Stimulated activated CD4-positive, alpha-beta T cell treated with anti-CD3 and anti-CD28 coated beads, Interleukin-15, amount 100 ng/mL, for 48 hours (primary cell): ENCODE measurements around the gene OSBPL3.
"Not testable (repeated sequence)": the region's sequence is repeated elsewhere in the genome, so short reads cannot be mapped to it uniquely, and the experiment has no call there.

ENCODE experiments used
- DNase-seq, 2 donors: peaks; one replicate each; pipeline ENCODE4 v3.0.0-alpha.2; 2020; ENCODE audit warnings: low read depth in 2 of 2

OSBPL3 gene

GRCh38 chr7:24920451-24921361 lies 59.3 kb downstream of the OSBPL3 start:
- no peak for DNase-seq

DNA sequence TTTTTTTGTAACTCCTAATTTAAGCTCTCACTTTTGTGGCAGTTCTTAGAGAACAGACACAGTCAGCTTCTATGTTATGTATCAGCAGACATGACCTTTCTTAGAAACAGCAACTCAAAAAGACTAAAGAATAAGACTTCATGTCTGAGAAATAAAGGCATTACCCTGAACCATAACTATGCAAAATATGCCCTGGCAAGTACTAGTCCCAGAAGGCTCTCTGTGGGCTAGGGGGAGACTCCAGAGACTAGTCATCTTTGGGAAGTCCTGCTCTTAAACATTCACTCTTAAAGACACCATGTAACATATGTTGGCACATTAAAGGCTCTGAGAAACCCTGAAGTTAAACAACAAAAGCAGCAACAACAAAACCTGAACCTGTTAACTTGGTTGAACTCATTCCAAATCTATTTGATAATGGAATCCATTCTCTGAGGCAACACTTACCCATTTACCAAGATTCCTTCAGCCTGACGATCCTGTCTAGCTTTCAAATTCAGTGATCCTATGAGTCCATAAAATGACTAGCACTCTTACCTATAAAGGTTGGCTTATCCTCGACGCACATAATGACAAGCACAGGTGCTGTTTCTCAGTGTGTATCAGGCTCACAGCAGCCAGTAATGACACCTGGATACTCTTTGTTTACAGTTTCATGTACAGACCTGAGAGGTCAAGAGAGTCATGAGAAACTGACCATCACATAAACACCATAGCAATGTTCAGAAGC lies 62.3 kb downstream of the OSBPL3 start:
- DNase-seq = no peak

DNA sequence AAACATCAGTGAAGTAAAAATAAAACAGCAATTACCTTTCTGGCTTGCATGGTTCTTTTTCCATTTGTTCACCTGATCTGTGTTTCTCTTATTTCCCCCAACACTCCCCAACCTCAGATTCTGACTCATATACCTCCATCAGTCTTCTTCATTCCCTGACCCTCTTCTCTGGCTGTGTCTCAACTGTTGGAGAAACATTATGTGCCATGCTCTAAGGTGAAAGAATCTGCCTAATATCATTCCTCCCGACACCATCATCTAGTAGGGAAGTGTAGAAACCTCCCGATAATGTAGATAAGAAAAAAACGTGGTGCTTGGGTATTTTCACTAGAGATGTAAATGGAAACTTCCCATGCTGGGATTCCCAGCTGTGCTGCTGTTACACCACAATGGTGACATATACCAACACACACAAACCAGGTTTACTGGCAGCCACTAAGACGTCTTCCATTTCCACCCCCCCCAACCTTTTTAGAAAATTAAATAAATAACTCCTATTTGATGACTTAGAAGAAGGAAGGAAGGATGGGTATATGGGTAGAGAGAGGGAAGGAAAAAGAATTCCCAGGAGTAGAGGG lies 63.4 kb downstream of the OSBPL3 start:
- DNase-seq = no peak

DNA sequence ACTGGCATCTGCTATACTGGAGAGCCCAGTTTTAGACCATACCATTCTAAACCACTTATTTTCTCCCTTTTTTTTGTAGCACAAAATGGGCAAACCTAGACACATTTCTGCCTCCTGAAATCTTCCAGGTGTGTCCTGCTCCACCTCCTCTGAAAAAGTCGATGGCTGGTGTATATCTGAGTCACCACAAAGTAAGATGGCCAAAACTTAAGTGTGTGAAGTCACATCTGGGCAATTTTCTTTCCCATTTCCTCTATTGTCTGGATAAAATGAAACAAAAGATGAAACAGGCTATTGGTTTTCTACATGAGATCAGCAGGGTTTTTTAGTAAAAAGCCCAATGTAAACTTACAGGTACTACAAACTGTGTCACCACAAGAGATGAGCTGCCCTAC lies 65.5 kb downstream of the OSBPL3 start:
- DNase-seq = no peak

DNA sequence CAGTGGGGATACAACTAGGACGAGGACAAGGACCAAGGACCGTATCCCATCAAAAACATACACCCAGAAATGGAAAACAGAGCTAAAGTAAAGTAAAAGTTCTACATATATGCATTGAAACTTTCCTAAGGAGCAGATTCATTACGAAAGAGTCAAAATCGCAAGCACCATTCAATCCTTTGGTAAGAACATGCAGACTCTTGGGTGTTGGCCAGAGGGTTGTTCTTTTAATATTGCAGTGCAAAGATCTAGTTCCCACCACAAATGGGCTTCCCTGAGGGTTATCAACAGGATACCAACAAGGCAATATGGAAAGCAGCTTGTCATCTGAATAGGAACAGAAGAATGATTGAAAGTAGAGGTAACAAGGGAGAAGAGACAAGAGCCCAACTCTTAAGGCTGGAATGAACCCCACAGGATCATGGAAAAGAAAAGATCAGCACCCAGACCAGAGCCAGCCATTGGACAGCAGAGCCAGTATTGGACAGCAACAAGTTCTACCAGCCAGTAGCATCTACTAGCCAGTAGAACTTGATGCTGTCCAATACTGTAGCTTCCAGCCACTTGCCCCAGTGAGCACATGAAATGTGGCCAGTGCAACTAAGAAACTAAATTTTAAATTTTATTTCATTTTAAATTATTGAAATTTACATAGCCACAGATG lies 66.0 kb downstream of the OSBPL3 start:
- DNase-seq = no peak

- DNase-seq = no peak
These were observed 67.0 kb downstream of the OSBPL3 start for GRCh38 chr7:24912874-24913514.

- DNase-seq = no peak
These were observed 67.6 kb downstream of the OSBPL3 start for GRCh38 chr7:24912424-24912823.

GRCh38 chr7:24911213-24911603 lies 68.8 kb downstream of the OSBPL3 start:
- peak in 1 of 2 donors; percentile 25 for DNase-seq

DNA sequence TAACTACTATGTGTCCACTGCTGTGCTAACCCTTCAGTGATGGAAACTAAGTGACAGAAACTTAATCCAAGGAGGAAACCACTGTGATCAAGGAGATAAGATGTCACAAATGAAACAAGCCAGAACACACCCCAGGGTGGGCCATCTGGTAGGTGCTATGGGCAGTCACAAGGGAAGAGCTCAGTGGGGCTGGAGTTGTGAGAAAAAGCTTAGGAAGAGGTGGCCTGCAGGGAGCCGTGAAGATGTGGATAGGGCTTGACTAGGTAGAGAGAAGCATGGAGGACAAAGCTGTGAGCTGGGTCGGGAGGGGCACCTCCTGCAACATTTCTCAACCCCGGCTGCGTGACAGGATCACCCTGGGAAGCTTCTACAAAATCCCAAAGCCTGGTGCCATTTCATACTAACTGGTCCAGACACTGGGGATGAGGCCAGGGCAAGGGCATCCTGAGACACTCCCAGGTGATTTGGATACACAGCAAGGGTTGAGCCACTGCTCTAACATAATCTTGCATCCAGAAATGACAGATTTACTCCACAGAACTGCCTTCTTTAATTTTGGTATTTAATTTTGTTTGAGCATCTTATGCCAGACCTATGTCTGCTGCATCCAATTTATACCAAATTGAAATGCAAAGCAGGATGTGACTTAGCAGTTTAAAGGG lies 69.3 kb downstream of the OSBPL3 start:
- no peak for DNase-seq

GRCh38 chr7:24908727-24909126 lies 71.3 kb downstream of the OSBPL3 start:
- no peak for DNase-seq

DNA sequence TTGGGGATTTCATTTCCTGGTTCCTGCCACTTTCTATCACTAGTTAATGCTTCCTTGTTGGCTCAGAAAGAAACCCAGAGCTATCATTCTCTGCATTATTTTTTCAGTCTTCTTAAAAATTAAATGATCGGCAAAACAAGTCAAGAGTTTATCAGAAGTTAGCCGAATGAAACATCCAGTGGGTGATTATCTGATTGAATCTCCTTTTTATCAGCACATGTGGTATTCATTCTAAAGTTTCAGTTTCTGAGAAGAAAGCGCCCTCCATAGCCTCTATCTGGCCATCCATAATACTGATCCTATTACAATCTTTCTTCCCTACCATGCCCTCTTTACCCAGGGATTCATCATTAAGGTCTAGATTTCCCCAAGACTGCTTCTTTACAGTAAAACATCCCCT lies 71.8 kb downstream of the OSBPL3 start:
- DNase-seq = no peak

DNA sequence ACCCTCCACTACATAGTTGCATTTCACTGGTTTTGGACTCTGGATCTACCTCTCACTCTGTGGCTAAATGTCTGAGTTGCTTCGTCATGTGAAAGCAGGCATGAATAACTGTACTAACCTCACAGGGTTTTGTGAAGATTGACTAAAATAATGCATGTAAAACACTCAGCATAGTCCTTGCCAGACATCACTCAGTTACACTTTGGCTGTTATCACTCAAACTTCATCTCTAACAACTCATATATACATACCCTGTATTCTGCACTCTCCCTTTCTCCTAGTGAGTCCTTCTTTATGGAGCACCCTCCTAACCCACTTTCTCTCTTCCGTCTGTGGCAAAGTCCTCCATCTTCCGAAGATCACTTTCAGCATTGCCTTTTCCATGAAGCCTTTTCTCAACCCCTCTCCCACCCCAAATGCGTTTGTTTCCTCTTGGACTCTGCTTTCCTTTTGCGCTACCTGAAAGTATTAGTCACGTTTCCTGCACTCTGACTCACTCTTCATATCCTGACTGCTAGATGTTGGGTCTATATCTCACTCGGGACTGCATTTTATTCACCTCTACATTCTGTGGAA lies 72.6 kb downstream of the OSBPL3 start:
- peak in 1 of 2 donors; percentile 15 for DNase-seq

GRCh38 chr7:24905996-24906770 lies 73.8 kb downstream of the OSBPL3 start:
- DNase-seq = peak in 1 of 2 donors; percentile 20

- not testable (repeated sequence) for DNase-seq
These were observed 76.0 kb downstream of the OSBPL3 start for GRCh38 chr7:24903992-24904391.

- DNase-seq = no peak
These were observed 76.4 kb downstream of the OSBPL3 start for GRCh38 chr7:24903559-24903958.

GRCh38 chr7:24902931-24903330 lies 77.0 kb downstream of the OSBPL3 start:
- no peak for DNase-seq

DNA sequence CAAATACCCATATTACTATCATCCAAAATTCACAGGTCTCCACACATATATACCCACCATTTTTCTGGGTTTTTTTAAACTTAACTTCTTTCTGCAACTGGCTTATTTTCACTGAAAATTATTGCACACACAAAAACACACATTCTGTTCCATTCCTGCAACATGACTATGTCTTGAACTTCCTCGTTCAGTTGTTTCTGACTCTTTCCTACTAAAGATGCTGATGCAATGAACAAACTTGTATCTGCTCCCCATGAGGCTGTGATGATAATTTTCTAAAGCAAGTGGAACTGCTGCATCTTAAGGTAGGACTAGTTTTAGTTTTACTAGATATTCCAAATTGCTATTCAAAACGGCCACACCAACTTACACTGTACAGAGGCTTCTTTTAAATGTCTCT lies 77.7 kb downstream of the OSBPL3 start:
- no peak for DNase-seq

GRCh38 chr7:24899905-24900304 lies 80.1 kb downstream of the OSBPL3 start:
- DNase-seq = no peak

- DNase-seq = no peak
These were observed 80.8 kb downstream of the OSBPL3 start for GRCh38 chr7:24899161-24899560.

DNA sequence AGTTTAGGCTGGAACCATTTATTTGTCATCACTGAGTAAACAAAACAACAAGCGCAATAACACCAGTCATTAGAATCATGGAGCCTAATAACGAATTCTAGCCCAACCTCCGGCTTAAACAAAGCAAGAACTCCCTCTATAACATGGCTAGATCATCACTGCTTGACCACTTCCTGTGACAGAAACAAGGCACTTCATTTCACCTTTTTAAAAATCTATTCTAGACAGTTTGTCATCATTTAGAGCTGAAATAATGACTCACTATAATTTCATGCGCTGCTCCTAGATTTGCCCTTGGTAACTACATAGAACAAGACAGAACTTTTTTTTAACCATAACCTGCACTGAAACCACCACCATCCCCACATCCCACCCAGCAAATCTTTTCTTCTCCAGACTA lies 81.3 kb downstream of the OSBPL3 start:
- DNase-seq = no peak
